AG20443 (cell line): ENCODE data around the gene ABHD2.
"Not testable (repeated sequence)": the region's sequence is repeated elsewhere in the genome, so short reads cannot be mapped to it uniquely, and the experiment has no call there.

Experiments used
- DNase-seq: peaks from one replicate; pipeline ENCODE4 v3.0.0; 2012; ENCODE audit warnings: low spot score, mixed read lengths

ABHD2 gene

DNA sequence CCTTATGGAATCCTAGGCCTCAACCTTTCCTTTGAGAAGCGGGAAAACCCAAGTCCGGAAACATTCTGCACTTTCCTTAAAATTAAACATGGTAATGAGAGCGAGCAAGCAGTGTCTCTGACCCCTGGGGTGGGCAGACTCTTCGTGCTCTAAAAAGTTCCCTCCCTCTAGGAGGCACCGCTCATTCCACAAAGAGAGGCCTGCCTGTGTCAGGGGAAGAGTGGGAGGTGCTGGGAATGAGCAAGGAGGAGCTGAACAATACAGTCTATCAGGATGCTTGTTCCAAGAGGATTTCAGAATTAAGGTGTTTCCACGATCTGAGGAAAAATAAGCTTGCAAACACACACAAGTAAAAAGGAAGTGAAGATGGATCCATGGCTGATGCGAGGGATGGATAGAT, 139.2 kb downstream of the ABHD2 start:
- no peak for DNase-seq

DNA sequence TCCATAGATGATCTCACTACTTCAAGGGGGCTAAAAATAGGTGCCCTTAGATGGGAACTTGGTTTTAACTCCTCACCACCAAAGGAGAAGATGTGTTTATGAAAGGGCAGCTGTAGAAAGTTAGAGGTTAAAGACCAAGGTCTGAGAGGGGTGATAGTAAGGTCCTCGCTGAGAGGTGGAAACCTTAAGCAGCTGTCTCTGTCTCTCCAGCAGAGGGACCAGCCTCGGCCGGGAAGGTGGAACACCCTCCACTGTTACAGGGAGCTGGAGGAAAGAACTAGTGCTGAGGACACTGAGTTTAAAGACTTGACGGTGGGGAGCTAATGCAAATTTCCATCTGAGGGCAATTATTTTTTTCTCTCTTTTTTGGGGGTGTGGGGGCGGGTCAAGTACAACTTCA, 142.0 kb downstream of the ABHD2 start:
- DNase-seq, result peak; percentile 43

DNA sequence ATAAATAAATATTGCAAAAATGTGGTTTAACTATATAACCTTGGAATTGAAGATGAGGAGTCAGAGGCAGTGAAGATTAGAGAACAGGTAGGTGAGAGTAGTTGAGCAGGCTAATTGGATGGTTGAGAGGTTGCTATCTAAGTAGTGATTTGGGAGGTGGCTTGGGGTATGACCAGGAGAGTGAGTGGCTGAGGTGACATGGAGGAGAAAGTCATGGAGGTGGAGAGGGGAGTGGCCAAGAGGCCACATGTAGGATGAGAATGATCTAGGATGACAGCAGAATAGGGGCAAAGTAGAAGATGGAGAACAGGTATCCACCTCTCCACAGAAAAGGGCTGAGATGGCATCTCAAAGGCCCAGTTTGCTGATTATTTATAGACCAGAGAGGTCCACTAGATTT, 143.6 kb downstream of the ABHD2 start:
- DNase-seq, result no peak

DNA sequence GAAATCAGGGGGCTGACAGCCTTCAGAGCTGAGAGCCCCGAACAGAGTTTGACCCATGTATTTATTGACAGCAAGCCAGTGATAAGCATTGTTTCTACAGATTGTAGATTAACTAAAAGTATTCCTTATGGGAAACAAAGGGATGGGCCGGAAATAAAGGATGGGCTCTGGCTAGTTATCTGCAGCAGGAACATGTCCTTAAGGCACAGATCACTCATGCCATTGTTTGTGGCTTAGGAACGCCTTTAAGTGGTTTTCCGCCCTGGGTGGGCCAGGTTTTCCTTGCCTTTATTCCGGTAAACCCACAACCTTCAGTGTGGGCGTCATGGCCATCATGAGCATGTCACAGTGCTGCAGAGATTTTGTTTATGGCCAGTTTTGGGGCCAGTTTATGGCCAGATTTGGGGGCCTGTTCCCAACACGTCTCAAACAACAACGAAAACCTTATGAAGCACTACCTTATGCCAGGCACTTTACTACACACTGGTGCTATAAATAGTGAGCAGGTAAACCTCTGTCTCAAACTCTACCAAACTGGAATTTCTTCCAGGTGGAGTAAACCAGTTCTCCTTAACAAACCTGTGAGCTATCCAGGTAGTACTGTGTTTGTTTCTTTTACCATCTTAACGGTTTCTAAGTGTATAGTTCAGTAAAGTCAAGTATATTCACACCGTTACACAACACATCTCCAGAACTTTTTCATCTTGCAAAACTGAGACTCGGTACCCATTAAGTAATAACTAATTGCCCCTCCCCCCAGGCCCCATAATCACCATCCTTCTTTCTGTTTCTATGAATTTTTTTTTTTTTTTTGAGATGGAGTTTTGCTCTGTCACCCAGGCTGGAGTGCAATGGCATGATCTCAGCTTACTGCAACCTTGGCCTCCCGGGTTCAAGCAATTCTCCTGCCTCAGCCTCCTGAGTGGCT, 151.9 kb downstream of the ABHD2 start:
- DNase-seq, result not testable (repeated sequence)

DNA sequence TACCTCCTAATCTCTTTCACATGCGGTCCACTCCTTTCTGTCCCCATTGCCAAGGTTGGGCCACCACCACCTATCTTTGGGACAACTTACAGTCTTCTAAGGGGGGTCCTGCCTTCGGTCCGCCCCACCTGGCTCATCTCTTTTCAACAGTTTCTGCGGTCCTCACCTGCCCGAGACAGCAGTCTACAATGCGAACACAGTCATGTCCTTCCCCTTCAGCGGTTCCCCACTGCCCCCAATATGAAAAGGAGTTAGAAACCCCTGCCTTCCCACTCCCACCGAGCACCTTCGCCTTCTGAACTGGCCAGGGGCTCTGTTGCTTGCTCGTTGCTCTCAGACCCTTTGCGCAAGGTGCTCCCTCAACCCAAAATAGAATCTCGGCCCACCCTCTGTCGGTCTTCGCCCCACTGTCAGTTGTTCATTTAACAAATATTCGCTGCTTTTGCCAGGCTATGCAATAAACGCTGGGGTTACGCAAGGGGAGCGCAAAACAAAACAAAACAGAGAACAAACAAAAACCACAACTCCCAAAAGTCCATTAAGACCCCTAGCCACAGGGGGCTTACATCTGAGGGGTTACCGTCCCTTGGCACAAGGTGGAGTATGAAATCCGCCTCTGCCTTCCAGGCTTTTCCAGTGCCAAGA, 154.9 kb downstream of the ABHD2 start:
- peak; percentile 71 for DNase-seq

DNA sequence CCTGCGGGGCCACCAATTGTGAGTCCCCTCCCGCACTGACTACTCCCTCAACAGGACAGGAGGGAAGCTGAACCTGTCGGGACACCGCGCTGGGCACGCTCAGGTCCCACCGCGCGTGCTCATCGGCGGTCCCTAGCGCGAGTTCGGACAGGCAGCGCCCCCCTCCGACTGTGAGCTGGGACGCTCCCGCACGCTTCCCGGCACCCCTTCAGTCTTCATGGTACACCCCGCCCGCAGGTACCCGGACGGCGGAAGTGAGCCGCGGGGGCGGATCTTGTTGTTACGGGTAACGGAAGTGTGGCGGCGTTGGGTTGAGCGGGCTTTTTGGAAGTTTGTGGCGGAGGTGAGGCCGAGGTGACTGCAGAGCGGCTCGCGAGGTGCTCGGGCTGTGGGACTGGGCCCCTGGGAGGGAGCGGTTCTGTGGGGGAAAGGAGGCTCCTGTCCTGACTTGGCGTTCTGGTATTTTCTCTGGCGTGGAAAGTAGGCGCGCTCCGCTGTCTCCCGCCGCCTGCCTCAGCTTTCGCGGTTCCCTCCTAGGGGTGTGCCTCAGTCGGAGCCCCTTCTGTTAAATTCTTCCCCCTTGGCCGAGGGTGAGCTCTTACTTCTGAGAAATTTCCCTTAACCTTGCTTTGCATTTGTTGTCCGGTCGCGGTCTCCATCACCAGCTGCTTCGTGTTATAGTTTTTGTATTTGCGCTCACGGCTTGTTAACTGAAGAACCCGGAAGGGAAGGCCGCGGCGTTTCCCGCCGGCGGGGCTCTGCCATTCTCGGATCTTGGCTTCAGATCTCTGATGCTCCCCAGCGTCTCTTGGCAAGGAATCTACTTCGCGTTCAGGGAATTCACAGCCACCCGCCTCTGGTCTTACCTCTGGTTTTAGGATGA, 155.7 kb downstream of the ABHD2 start, which contains the start of gene FANCI:
Gene FANCI (plus strand): TSS at position 289 of the 883 bp plus-strand sequence. CDS start 3,669 bp downstream, outside the sequence.
- peak; percentile 98 for DNase-seq

DNA sequence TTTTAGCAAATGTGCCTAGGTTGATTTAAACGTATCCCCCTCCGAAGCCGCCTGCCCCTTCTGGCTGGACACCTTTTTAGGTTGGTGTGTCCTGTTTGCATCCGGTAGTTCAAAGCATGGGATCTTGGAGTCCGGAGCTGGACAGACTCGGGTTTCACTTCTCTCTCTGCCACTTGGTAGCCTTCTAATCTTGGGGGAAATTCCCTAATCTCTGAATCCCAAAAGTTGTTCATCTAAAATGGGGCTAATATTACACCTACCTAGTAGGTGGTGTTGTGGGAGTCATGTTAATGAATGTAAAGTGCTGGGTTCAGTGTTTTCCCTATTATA, 156.3 kb downstream of the ABHD2 start:
- DNase-seq, result no peak

DNA sequence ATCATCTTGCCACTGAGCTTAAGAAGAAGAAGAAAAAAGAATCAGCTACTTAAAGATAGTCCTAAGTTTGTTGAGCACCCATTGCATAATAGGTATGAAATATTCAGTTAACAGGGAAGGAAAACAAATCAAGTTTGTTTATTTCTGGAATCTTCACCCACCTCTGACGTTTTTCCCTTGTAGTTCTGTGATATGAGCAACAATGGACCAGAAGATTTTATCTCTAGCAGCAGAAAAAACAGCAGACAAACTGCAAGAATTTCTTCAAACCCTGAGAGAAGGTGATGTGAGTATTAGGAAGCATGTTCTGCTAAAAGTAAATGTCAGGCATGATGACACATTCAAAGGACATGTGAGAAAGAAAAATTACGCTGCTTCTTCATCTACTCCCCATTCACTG, 159.2 kb downstream of the ABHD2 start:
- no peak for DNase-seq

DNA sequence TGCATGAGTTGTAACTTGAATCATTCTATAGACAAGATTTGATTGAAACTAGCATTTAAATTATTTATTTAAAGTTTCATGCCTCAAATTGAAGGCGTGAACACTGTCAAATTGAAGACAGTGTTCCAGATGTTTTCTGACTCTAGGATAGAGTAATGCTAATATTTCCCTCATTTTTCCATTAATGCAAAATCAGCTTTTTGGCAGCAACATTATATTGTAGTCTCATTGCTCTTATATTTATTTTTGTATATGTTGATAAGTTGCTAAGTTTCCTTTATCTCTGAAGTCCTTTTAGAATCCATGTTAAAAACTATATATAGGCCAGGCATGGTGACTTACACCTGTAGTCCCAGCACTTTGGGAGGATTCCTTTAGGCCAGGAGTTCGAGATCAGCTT, 160.3 kb downstream of the ABHD2 start:
- DNase-seq, result no peak

DNA sequence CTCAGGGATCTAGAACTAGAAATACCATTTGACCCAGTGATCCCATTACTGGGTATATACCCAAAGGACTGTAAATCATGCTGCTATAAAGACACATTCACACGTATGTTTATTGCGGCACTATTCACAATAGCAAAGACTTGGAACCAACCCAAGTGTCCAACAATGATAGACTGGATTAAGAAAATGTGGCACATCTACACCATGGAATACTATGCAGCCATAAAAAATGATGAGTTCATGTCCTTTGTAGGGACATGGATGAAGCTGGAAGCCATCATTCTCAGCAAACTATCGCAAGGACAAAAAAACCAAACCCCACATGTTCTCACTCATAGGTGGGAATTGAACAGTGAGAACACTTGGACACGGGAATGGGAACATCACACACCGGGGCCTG, 161.9 kb downstream of the ABHD2 start:
- DNase-seq, result not testable (repeated sequence)
